ENCODE data around the gene DKK2. TPM values are rescaled to one million over a fixed set of nuclear protein-coding genes. Genes with fewer than 3 reads are reported as not detected.

Gene DKK2
- total and polyA plus RNA-seq, 2 experiments from 2014 or later = 3.2 to 4.3 TPM

GRCh38 chr4:106971636-106972035 lies 64.5 kb downstream of the DKK2 start:
- H2AFZ ChIP-seq = no peak overlapping the region
- no peak overlapping the region for H3K27ac ChIP-seq
- H4K20me1 ChIP-seq (ENCODE audit: insufficient read depth) = no peaks in the 10 kb centered on the region
- WGBS, 2 experiments (ENCODE audit: low coverage in 1 of 2, low lambda C conversion rate in 2 of 2, missing lambda C conversion rate in 2 of 2) = 48 to 58% methylated on average over 1 of the region's 1 CpG
- in situ Hi-C loops (cut with MboI) = no loop called here
- no peaks in the 10 kb centered on the region for H3F3A ChIP-seq (ENCODE audit: insufficient read depth)
- H3K36me3 ChIP-seq (ENCODE audit: low read depth) = no peaks in the 10 kb centered on the region
- no peaks in the 10 kb centered on the region for H3K79me2 ChIP-seq (ENCODE audit: insufficient read depth)
- no peaks in the 10 kb centered on the region for H3K4me1 ChIP-seq (ENCODE audit: insufficient read depth)
- H3K4me3 ChIP-seq = no peak overlapping the region
- H3K4me2 ChIP-seq (ENCODE audit: unreplicated experiment) = no peak overlapping the region
- no peaks in the 10 kb centered on the region for H3K9me3 ChIP-seq (ENCODE audit: low read depth)
- H3K9me2 ChIP-seq (ENCODE audit: insufficient read depth) = no peaks in the 10 kb centered on the region
- TF ChIP-seq EZH2 (IDR thresholded peaks at IDR 0.05; ENCODE audit: insufficient read depth, poor library complexity, severe bottlenecking) (no peak), EZH2phosphoT487 (IDR thresholded peaks at IDR 0.05; ENCODE audit: insufficient read depth, low read depth) (no peak)
- no peak overlapping the region for H3K9ac ChIP-seq
- no peak for DNase-seq
- H3K27me3 ChIP-seq (replicated peaks; ENCODE audit: insufficient read depth) = no peaks in the 10 kb centered on the region

GRCh38 chr4:106967892-106968291 lies 68.2 kb downstream of the DKK2 start:
- Histone ChIP-seq H3K36me3 (ENCODE audit: low read depth) (no peaks in the 10 kb centered on the region), H2AFZ (no peak overlapping the region), H3K4me2 (ENCODE audit: unreplicated experiment) (no peak overlapping the region), H3K4me3 (no peak overlapping the region), H3K27ac (no peak overlapping the region), H3K9me2 (ENCODE audit: insufficient read depth) (no peaks in the 10 kb centered on the region), H3K9me3 (ENCODE audit: low read depth) (no peaks in the 10 kb centered on the region), H4K20me1 (ENCODE audit: insufficient read depth) (no peaks in the 10 kb centered on the region), H3K4me1 (ENCODE audit: insufficient read depth) (no peaks in the 10 kb centered on the region), H3F3A (ENCODE audit: insufficient read depth) (no peaks in the 10 kb centered on the region), H3K27me3 (replicated peaks; ENCODE audit: insufficient read depth) (no peaks in the 10 kb centered on the region), H3K9ac (no peak overlapping the region), H3K79me2 (ENCODE audit: insufficient read depth) (no peaks in the 10 kb centered on the region)
- no peak for TF ChIP-seq EZH2phosphoT487 (IDR thresholded peaks at IDR 0.05; ENCODE audit: insufficient read depth, low read depth)
- no peak for TF ChIP-seq EZH2 (IDR thresholded peaks at IDR 0.05; ENCODE audit: insufficient read depth, poor library complexity, severe bottlenecking)
- 60 to 61% methylated on average over 2 of the region's 2 CpGs for WGBS, 2 experiments (ENCODE audit: low coverage in 1 of 2, low lambda C conversion rate in 2 of 2, missing lambda C conversion rate in 2 of 2)
- no peak for DNase-seq
- in situ Hi-C loops (cut with MboI) = no loop called here

GRCh38 chr4:106953036-106953705 lies 82.9 kb downstream of the DKK2 start:
- Histone ChIP-seq H3K4me2 (ENCODE audit: unreplicated experiment) (no peak overlapping the region), H3K9ac (no peak overlapping the region), H2AFZ (no peak overlapping the region), H3K27ac (no peak overlapping the region), H3K79me2 (ENCODE audit: insufficient read depth) (no peaks in the 10 kb centered on the region), H4K20me1 (ENCODE audit: insufficient read depth) (no peaks in the 10 kb centered on the region), H3F3A (ENCODE audit: insufficient read depth) (no peaks in the 10 kb centered on the region), H3K27me3 (replicated peaks; ENCODE audit: insufficient read depth) (no peaks in the 10 kb centered on the region), H3K9me2 (ENCODE audit: insufficient read depth) (no peaks in the 10 kb centered on the region), H3K4me3 (no peak overlapping the region), H3K4me1 (ENCODE audit: insufficient read depth) (no peaks in the 10 kb centered on the region), H3K36me3 (ENCODE audit: low read depth) (no peaks in the 10 kb centered on the region), H3K9me3 (ENCODE audit: low read depth) (no peaks in the 10 kb centered on the region)
- TF ChIP-seq EZH2 (IDR thresholded peaks at IDR 0.05; ENCODE audit: insufficient read depth, poor library complexity, severe bottlenecking) = no peak
- no peak for TF ChIP-seq EZH2phosphoT487 (IDR thresholded peaks at IDR 0.05; ENCODE audit: insufficient read depth, low read depth)
- 14 to 24% methylated on average over 3 of the region's 3 CpGs for WGBS, 2 experiments (ENCODE audit: low coverage in 1 of 2, low lambda C conversion rate in 2 of 2, missing lambda C conversion rate in 2 of 2)
- no peak for DNase-seq
- in situ Hi-C loops (cut with MboI) = no loop called here

GRCh38 chr4:106951891-106952290 lies 84.2 kb downstream of the DKK2 start:
- TF ChIP-seq EZH2phosphoT487 (IDR thresholded peaks at IDR 0.05; ENCODE audit: insufficient read depth, low read depth) (no peak), EZH2 (IDR thresholded peaks at IDR 0.05; ENCODE audit: insufficient read depth, poor library complexity, severe bottlenecking) (no peak)
- no peak for DNase-seq
- H3K27me3 ChIP-seq (replicated peaks; ENCODE audit: insufficient read depth) = no peaks in the 10 kb centered on the region
- H3K4me3 ChIP-seq = no peak overlapping the region
- no peaks in the 10 kb centered on the region for H3K4me1 ChIP-seq (ENCODE audit: insufficient read depth)
- in situ Hi-C loops (cut with MboI) = no loop called here
- H3K36me3 ChIP-seq (ENCODE audit: low read depth) = no peaks in the 10 kb centered on the region
- H3K4me2 ChIP-seq (ENCODE audit: unreplicated experiment) = no peak overlapping the region
- H4K20me1 ChIP-seq (ENCODE audit: insufficient read depth) = no peaks in the 10 kb centered on the region
- H3K27ac ChIP-seq = no peak overlapping the region
- no peaks in the 10 kb centered on the region for H3F3A ChIP-seq (ENCODE audit: insufficient read depth)
- 75 to 85% methylated on average over 2 of the region's 2 CpGs for WGBS, 2 experiments (ENCODE audit: low coverage in 1 of 2, low lambda C conversion rate in 2 of 2, missing lambda C conversion rate in 2 of 2)
- H3K9ac ChIP-seq = no peak overlapping the region
- H2AFZ ChIP-seq = no peak overlapping the region
- no peaks in the 10 kb centered on the region for H3K79me2 ChIP-seq (ENCODE audit: insufficient read depth)
- no peaks in the 10 kb centered on the region for H3K9me2 ChIP-seq (ENCODE audit: insufficient read depth)
- H3K9me3 ChIP-seq (ENCODE audit: low read depth) = no peaks in the 10 kb centered on the region
